Endometrial microvascular endothelial cells (primary cell): ENCODE results near the gene MLIP. TPM values are rescaled to one million over a fixed set of nuclear protein-coding genes. Genes with fewer than 3 reads are reported as not detected.

Experiments used
- in situ Hi-C: cut with HindIII; loops from 2 replicates; pipeline ENCODE4 v1.10.0; 2017; ENCODE audit warnings: low sequenced_read_pairs, low pct_unique_long_range_greater_than_20kb; ENCODE audit errors: inconsistent ontology term
- total RNA-seq: library from RNA; depleted of rRNA; stranded (reverse); fragments of >200 nt; gene quantifications from one replicate; pipeline ENCODE4 v1.2.3, GENCODE V29; 2015; ENCODE audit errors: inconsistent ontology term

The MLIP gene
- total RNA-seq, 1 donor from 2014 or later, result 5.0 TPM

DNA sequence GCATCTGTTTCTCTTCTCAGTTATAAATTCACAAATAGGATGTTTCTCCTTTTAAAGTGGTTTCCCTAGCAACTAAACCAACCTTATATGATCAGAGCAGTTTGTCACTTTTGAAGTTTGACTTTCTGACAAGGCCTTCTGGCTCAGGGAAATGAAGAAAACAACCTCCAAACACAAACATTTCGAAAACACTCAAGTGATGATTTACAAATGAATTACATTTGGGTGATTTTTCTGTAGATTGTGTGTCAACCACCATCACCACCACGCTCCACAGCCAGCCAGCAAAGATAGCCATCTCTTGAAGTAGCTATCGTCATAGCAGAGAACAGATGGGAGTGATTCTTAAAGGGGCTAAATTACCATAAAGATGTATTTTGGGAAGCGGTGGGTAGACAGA lies 16.5 kb upstream of the MLIP start:
- in situ Hi-C loops, result no loop called here

DNA sequence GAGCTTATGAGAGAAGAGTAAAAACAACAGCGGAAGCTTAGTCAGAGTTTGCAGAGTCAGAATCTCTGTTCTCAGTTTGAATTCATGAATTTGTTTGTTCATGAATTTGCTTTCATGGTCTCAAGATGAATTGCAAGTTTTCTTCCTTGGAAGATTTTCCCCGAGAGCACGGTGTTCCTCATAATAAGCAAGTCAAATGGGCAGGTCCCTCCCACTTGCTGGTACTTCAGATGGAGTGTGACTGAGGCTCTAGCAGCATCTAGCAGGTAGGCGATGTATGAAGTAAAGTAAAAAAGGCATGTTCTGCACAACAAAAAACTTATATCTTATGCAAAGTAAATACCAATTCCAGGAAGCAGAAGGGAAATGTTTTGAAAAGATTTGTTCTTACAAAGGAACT lies 15.5 kb upstream of the MLIP start:
- in situ Hi-C loops, result no loop called here

DNA sequence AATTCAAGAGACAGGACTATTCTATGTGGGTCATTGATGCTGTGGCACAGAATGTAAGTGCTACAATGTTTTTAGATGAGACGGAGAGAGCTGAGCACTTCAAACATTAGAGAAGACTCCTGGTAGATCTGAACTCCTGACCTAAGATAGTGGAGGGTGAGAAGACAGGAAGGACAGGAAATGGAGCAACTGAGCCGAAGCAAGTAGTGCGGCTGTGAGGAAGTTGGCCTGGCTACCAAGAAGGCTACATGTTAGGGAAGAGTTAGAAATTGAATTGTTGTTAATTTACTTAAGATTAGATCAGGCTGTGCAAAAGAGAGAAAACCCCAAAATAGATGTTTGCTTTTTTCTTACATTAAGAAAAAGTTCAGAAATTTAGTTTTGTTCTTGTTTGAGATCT lies 14.4 kb upstream of the MLIP start:
- in situ Hi-C loops, result no loop called here

DNA sequence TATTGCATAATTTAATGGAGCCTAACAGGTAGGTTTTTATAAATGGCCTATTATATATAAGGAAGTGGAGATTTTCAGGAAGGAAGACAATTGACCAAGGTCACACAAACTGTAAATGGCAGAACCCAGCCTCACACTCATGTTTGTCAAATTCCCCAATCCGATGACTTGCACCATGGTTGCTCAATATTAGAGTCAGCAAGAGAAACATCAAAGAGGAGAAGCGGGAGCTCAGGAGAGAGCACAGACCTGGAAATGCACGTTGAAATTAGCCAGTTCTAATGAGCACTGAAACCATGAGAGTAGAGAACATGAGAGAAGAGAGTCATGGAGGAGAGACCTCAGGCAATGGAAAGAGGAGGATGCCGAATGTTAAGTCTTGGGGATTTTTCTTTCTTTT lies 13.5 kb upstream of the MLIP start:
- in situ Hi-C loops, result no loop called here

DNA sequence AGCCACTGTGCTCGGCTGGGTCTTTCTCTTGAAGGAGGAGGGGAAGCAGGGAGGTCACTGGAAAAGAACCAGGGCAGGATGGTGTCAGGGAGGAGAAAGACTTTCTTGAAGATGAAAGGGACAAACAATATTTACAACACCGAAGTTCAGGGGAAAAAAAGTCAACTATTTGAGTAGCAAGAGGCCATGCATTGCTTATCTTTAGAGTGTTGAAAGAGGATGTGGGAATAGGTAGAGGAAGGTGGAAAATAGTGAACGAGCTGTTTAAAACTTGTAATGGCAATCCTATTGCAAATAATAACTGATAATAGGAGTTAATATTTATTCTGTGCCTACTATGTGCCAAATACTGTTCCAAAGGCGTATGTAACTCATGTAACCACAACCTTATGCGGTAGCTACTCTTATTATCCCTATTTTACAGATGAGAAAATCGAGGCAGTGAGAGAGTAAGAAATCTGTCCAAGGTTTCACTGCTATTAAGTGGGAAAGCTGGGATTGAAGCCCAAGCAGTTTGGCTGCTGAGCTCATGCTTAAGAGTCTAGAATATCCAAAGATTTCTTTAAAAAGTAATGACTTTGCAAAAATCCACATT lies 12.7 kb upstream of the MLIP start:
- in situ Hi-C loops, result no loop called here

DNA sequence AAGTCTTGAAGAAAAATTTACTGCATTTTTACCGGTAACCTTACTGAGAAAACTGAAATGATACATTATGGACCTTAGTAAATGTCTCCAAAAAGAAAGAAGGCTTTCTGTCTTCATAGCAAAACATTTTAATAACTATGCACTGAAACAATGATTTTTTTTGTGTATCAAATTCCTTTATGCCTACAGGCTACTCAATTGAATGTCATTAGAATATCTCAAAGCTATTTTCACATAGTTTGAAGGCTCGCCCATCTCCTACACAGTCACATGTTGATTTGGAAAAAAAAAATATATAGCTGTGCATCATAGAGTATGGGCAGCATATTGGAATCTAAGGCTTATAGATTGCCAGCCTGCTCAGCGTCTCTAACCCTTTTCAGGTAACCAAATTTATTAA lies 12.0 kb upstream of the MLIP start:
- in situ Hi-C loops, result no loop called here

DNA sequence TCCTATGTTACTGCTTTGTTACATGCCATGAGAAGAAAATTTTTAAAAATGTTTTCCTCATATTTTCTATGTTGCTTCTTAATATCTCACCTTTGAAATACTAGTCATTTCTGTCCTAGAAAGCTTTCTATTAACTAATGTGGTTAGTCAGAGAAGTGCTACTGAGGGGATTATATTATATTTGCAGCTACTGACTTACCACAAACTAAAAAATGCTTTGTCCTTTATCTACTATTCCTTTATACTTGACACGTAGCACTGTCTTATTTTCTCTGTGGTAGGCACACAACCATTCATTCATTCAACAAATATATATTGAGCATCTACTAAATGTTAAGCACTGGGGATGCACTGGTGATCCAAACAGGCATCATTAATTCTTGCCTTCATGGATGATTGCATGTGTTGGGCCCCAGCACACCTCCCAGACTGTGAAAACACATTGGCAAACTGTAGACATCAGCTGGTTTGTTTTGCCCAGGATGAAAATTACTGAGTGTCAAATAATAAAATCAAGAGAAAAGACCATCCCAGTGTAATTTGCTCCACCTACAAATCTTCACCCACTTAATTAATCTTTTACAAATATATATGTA lies 10.7 kb upstream of the MLIP start:
- in situ Hi-C loops, result no loop called here

DNA sequence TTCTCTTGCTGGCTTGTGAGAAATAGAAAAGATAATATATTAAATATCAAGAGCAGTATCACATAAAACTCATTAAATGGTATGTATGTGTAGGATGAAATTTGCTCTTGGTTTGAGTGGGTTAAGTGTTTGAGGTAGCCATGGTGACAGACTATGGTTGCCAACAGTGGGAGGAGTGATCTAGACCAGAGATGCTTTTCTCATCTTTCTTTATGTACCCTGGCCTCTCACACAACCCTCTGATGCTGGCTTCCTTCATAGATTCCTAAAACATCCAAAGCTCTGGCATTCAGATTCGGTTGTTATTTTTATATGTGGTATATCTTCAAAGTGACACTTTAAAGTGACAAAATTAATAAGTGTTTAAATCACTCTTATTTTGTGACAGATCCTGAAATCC lies 9.0 kb upstream of the MLIP start:
- in situ Hi-C loops, result no loop called here

DNA sequence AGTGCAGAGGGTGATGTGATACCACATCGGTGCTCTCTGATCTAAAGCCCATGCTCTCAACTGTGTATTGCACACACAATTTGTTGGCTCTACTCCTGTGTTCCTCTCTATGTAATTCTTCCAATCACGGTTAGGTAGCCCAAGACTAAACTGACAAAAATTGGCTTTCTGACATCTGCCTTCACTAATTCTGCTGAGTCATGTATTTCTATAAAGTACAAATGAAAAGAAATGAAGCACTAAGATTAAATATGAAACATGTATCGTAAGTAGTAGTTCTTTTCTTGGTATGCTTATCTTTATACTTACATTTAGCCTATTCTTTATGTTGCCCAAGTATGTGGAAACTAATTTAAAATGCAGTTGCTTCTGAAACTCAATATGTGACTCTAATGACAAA lies 7.7 kb upstream of the MLIP start:
- in situ Hi-C loops, result no loop called here

DNA sequence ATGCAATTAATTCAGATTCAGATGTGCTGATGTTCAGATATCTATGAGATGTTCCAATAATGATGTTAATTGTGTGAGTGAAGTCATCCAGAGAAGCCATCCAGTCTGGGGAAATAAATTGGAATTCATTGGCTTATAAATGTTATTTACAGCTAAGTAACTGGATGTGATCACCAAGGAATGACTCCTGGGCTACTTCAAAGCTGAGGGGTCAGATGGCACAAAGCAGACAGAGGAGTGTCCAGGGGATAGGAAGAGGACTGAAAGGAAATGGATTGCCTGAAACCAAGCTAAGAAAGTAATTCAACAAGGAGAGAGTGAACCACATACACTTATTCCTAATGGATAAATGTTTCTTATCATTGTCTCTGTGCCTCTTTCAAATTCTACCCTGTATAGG lies 4.5 kb upstream of the MLIP start:
- in situ Hi-C loops, result no loop called here

DNA sequence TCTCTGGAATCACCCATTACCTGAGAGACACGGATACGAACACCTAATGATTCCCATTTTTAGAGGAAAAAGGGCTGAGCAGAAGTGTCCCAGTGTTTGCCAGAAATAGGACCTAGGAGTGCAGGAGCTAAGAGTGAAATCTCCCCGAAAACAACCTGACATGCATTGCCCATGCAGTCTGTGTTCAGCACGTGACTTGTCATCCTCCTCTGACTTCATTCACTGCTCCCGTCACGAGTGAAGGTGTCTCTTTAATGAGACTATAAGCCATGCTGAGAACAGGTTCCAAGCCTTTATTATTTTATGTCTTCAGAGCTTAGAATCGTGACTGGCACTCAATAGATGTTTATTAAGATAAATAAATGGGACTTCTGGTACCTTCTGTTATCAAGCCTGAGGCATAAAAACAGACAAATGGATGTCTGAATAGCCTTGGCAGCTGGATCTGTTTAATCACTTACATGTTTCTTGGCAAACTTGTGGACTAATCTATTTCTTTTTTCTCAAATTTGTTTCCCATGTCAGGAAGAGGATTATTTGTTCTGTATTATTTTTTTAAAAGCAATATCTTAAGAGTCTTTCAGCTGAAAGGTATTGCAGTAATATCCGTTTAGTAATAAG lies 3.7 kb upstream of the MLIP start:
- in situ Hi-C loops, result no loop called here

DNA sequence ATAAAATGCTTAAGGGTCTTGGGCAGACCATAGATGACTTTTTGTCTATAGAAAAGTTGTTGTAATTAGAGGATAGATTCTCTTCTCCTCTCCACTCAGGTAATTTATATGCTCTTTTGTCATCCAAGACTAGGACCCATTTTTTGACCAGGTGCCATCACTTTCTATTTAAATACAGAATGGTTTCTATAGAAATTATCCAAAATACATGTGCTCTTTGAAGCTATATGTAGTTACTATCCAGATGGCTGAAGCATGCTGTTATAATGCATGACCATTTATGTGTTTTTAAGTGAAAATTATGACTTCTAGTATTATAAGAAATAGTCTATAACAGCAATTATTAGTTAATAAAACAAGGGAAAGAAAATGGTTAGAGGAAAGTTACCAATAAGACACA lies 3.0 kb upstream of the MLIP start:
- in situ Hi-C loops, result no loop called here

DNA sequence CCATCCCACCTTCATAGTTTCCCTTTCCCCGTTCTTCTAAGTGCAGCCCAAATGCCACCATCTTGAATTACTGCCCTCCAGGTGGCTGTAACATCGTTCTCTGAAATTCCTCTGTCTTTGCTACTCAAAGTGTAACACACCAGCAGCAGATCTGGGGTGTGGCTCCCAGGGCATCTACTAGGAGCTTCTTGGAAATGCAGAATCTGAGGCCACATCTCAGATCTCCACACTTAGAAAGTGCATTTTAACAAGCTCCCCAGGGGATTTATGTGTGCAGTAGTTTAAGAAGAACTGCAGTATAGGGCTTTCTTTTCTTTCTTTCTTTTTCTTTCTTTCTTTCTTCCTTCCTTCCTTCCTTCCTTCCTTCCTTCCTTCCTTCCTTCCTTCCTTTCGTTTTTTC lies 1.7 kb upstream of the MLIP start:
- in situ Hi-C loops, result no loop called here

DNA sequence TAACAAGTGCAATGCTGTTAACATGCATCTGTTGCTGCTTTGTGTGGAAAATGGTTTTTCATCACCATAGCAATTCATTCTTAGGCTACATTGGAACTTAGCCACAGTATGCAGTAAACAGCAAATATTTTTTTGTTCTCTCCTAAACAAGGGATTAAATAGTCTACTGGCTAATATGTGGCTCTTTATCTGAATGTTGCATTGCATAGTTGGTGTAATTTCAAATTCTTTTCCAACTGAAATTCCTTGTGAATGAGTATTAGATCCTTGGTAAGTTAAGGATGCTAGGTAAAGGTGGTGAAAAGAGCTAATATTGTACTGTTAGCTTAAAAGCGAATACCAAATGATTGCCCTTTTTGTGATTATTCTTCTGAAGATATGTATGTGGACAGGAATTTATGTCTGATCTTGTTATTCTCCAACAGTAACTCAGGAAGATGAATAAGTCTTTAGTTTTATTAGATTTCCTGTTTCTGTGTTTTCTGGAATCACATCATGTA lies 958 bp downstream of the MLIP start:
- in situ Hi-C loops, result no loop called here

DNA sequence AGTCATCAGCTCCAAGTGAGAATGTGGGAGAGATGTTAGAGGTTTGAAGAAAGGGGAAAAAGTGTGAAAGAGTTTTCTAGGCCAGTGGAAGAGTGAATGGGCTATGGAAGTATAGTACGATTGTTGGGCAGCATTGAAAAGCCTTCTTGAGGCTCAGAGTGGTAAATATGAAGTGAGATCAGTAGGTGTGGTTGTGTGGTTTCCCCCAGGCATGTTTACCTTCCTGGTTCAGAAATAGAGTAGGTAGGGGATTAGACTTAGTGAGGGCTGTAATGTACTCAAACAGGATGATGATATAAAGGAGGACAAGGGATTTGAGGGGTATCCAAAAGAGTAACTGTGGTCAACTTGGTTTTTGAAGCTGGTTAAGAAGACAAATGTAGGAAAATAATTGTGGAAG lies 3.7 kb downstream of the MLIP start:
- in situ Hi-C loops, result no loop called here

DNA sequence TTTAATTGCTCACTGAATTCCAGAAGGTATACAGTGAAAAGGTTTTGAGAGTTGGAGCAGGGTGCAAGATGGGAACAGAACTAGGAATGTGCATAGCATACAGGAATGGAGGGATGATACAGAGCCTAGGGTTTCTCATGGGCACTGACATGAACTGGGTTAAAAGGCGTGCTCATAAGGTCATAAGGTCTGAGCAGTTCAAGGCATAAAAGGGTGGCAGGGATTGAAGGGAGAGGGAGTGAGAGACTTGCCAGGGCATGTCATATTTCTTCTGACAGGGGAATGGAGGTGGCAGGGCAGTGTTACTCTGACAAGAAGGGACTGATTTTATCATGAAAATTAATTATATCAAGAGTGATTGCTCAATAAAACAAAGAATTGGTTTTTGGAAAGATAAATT lies 4.7 kb downstream of the MLIP start:
- in situ Hi-C loops, result no loop called here

DNA sequence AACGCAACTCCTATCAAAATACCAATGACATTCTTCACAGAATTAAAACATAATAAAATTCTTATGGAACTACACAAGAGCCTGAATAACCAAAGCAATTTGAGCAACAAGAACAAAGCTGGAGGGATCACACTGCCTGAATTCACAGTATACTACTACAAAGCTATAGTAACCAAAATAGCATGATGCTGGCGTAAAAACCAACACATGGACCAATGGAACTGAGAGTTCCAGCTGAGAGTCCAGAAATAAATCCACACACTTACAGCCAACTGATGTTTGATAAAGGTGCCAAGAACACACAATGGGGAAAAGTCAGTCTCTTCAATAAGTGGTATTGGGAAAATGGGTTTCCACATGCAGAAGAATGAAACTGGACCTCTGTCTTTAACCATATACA lies 6.9 kb downstream of the MLIP start:
- in situ Hi-C loops, result no loop called here

DNA sequence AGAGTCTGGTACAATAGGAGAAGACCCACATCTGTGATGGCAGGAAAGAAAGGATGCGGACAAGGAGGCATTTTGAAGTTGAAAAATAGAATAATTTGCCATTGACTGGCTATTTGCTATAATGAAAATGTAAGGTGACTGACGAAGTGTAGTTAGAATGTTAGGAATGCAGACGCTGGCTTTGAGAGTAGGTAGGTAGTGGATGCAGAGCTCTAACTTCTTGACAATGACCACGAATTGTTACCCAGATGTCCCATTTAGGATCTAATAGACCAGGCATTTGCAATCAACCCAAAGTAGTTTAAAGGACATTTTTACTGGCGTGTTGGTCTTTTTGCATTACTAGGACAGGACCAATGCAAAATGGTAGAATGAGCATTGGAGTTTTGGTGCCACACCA lies 14.2 kb downstream of the MLIP start:
- in situ Hi-C loops, result no loop called here

DNA sequence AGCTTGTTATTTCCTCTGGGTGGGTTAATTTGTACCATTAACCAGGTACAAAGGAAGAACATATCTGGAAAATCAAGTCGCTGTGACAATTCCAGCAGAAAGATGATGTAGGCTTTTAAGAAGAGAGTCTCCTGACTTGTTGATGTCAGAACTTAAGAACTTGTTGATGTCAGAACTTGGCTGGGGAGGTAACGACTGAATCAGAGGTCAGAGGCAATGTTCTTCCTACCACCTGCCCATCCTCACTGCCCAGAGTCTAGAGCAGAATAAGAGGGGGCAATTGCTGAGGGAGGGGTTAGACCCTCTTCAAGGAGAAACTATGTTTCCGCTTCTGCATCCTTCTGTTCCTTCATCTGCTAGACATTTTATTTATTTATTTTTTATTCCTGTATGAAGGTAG lies 18.9 kb downstream of the MLIP start:
- in situ Hi-C loops, result no loop called here

DNA sequence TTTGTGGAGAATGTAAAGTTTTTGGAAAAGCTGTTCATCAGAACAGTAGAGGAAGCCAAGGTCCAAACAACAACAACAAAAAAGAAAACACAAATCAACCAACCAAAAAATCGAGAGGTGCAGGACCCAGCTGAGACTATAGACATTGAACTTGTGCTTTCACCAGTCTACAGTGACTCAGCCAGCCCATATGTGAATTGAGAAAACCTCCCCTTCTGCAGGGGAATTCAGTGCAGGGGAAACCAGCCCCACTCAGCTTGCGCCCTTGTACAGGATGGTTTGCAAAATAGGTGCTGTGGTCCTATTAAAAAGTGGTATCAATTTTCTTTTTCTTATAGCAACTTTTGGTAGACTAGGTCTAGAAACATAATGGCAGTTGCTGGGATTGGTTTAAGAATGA lies 21.3 kb downstream of the MLIP start:
- in situ Hi-C loops, result no loop called here

DNA sequence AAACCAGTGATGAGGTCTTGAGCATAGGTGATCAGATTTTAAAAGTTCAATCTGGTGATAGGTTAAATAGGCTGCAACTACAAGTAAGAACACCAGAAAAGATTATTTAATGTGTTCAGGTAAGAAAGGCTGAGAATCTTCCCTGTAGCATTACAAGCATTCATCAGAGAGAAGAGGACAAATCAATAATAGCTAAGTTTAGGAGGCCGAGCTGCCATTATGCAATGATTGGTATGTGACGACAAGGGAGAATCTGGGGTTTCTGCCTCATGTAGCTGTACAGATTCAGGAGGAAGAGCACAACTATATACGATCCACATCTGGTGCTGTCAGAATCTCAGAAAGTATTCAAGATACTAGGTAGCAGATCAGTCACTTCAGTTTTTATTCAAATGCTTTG lies 21.9 kb downstream of the MLIP start:
- in situ Hi-C loops, result no loop called here
